Measurements from ENCODE around the gene GLT8D1.
"Not testable (repeated sequence)": the region's sequence is repeated elsewhere in the genome, so short reads cannot be mapped to it uniquely, and the experiment has no call there.

GLT8D1 gene

DNA sequence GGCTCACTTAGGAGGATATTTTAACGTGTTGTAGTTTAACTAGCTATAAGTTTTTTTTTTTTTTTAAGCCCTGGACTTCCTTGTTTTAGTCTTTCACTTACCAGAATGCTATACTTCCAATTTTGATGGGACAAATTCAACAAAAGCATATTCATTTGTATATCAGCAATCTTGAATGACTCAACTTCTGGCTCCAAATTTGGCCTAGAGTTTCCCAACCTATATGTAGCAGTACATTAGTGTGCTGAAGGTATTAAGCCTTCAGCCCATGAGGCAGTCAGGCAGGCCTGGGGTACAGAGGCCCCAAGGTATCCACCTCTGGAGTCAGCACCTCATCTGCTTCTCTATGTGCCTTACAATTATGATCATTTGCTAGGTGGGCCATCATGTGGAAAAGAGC is 25.8 kb downstream of the GLT8D1 start:
- DNase-seq (ENCODE audit: low read depth), result no peak

DNA sequence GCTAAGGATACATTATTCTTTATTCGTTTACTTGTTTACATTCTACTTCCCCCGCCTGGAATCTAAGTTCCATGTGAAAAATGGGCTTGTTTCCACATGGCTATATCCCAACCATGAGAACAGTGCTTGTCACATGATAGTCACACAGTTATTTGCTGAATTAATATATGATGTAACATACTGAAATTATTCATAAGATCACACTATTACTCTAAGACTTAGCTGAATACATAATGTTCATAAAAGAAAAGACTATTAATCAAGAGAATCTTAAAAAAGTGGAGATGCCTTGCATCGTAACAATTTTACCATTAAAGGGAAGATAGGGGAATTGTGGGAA is 26.4 kb downstream of the GLT8D1 start:
- DNase-seq (ENCODE audit: low read depth), result no peak

DNA sequence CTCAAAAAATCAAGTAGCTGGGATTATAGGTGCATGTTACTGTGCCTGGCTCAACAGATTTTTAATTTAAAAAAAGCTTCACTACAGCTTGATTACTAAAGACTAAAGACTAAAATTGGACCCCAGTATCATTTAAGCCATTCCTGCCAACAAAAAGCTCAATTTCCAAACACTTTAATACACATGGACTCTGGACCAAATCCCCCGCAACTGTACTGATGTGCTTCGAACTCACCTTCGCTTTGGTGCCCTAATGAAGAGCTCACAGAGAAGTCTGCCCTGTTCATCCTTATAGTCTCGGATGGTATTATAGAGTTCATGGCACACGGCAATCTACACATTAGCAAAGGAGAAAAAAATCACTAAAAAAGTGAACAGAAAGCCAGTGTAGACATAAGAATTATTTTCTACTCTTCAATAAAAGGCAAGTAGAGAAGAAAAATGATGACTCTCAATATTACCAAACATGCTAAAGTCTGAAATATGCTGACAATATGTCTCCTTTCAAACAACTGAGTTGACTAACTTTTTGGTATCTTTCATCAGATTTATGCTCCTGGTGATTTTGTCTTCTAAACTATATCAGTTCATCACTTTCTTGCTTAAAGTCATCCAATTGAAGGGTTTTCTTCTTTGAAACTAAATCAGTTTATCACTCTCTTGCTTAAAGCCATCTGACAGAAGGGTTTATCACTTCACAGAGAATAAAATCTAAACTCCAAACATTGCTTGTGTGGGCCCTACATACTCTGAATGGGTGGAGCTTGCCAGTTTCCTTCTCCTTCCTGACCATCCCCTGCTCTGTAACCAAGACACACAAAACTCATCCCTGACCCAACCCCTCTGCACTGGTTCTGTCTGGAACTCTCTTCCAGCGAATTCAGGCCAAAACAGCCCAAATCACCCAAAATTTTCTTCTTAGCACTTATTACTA is 27.1 kb downstream of the GLT8D1 start:
- DNase-seq (ENCODE audit: low read depth), result no peak

DNA sequence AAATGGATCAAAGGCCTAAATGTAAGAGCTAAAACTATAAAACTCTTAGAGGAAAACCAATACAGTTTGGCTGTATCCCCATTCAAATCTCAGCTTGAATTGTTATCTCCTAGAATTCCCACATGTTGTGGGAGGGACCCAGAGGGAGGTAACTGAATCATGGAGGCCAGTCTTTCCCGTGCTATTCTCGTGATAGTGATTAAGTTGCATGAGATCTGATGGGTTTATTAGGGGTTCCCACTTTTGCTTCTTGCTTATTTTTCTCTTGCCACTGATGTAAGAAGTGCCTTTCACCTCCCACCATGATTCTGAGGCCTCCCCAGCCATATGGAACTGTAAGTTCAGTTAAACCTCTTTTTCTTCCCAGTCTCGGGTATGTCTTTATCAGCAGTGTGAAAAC is 29.4 kb downstream of the GLT8D1 start:
- DNase-seq (ENCODE audit: low read depth), result not testable (repeated sequence)

DNA sequence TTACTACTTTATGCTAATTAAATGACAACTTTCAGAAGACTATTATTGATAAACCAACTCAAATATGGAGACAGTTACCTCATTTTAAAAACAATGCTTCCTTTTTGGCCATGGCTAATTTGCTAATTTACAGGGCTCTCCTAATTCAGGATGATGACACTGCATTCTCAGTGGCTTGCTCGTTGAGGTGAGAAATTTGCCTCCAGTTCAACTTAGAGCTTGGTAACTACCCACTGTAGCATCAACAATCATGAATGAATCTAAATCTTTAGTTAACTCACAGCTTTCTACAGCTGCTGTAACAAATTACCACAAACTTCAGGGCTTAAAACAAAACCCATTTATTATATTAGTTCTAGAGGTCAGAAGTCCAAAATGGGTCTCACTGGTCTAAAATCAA is 33.9 kb downstream of the GLT8D1 start:
- no peak for DNase-seq (ENCODE audit: low read depth)

DNA sequence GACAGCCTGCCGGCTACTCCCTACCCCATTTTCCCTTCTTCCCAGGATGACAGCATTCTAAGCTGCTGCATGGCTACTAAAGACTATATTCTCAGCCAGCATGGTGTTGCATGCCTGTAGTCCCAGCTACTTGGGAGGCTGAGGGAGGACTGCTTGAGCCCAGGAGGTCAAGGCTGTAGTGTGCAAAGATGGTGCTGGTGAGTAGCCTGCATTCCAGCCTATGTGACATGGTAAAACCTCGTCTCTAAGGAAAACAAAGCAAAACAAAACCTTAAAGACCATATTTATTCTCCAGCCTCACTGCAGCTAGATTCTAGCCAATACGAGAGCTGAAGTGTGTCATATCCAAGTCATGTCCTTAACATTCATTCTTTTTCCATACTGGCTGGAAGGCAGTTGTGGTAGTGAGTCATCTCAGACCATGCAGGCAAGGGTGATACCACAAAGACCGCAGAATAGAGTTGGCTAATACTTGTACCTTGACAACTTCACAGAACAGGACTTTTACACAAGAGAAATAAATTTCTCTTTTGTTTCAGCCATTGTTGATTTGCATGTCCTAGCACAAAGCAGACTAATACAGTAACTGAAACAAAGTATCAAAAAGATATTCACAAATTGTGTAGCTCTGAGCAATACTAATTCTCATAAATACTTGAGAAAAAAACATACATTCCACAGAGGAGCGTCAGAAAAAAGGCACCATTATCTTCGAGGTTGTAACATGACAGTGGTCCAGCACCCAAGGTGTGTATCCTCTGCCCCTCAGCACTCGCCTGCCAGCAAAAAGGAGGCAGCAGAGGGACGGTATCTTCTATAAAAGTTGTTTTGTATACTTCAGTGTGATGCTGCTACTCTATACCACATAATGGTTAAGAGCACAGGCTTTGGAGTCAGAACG is 34.7 kb downstream of the GLT8D1 start:
- DNase-seq (ENCODE audit: low read depth), result peak; percentile 25

DNA sequence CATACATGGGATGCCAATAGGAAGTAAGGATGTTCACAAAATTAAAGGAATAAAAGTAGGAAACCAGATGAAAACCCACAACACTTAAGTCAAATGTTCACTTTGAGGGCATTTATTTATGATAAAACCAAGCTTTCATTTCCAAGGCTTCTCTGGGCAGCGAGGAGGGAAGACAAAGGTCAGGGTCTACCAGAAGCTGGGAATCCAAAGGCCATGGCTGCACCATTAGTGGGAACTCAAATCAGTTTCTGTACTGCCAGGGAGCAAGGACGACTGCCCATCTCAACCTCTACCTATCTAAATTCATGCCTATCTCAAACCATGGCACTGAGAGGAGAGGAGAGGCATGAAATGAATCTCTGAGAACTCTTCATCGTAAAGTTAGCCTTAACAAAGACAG is 42.5 kb downstream of the GLT8D1 start:
- no peak for DNase-seq (ENCODE audit: low read depth)

DNA sequence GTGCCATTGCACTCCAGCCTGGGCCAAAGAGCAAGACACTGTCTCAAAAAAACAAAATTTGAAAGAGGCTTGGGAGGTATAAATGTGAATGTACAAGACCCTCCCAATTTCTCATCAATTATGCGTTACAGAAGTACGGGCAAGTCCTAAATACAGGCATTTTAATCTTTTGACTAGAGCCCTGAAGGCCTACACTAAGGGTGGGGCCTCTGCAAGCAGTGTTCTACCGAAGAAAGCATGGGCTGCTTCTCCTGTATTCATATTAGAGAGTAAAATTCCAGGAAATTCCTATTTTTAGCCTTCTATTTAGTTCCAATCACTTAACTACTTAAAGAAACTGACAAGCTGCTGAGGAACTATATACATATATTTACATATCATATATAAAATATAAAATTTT is 45.5 kb downstream of the GLT8D1 start:
- DNase-seq (ENCODE audit: low read depth), result no peak

DNA sequence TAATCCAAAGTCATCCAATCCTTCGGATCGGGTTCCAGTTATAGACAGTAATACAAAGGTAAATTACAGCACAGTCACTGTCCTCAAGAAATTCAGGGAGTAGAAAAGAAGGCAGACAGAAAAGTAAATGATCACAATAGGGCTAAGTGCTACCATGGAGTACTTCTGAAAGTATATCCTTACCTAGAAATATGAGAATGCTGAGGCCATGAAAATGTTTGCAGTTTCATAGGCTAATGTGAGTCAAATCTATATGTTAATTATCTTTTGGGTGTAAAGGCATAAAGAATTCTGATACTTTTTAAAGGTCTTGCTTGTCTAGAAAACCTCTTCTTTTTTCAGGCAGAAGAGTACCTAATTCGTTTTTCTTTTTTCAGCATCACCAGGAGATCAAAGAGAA is 49.7 kb downstream of the GLT8D1 start:
- DNase-seq (ENCODE audit: low read depth), result no peak

DNA sequence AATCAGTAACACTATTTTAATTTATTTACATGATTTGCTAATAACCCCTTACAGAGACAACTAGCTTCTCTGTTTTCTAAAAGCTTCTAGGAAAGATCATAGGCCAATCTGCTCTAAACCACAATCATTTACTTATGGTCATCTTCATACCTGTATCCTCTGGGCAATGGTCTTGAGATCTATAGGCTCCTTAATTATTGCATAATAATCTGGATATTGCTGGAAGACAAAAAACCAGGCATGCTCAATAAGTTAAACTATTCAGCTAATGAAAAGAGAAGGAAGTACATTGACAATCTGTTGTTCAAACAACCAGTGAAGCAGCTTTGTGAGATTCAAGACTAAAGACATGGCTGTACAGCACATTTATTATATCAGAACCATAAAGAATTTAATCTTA is 54.0 kb downstream of the GLT8D1 start:
- DNase-seq (ENCODE audit: low read depth), result no peak

DNA sequence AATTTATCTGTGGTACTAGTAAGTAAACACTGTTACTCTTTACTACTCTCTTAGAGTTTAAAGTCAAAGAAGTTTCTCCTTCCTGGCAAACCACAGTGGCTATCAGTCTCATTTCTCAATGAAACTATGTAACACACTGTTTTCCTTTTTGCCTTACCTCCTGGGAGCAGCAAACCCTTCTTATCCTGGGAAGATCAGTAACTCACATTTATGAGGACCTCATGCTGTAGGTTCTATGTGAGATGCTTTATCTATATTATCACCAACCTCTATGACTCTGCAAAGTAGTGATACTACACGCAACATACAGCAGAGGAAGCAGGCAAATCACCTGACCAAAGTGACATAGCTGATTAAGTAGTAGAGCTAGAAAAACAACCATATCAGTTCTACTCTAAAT is 55.2 kb downstream of the GLT8D1 start:
- DNase-seq (ENCODE audit: low read depth), result no peak

DNA sequence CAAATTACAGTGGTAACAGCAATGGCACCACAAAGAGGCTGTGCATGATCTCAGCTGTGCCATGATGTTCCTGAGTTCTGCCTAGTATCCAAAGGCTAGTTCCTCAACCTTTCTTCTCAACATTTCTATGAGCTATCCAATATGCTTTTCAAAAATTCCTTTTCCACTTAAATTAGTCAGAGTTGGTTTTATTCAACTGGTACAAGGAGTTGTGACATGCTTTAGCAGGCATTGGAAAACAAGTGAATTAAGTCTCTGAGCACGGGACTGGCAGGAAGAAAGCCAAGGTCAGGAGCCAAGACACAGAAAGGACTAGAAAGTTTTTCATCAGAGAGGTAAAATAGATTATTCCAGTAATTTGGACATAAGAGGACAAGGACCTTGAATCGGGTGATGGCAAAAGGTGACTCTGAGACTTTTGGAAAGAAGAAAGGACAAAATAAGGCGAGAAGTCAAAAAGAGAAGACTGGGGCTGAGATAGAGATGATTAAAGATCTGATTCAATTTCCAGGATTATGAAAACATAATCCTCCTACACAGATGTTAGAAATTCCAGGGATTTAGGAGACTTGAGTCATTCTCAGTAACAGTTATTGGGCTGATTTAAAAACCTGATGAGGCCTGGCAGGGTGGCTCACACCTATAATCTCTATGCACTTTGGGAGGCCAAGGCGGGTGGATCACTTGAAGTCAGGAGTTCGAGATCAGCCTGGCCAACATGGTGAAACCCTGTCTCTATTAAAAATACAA is 56.0 kb downstream of the GLT8D1 start:
- DNase-seq (ENCODE audit: low read depth), result no peak

DNA sequence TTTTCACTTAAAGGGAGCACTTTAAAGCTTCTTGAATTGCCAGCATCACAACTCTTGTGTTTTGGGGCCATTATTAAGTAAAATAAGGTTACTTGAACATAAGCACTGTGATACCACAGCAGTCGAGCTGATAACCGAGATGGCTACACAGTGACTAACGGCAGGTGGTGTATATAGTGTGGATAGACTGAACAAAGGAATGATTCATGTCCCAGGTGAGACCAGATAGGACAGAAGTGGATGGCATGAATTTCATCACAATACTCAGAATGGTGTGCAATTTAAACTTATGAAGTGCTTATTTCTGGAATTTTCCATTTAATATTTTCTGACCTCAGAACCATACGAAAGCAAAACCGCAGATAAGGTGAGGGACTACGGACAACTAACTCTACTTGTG is 60.0 kb downstream of the GLT8D1 start:
- DNase-seq (ENCODE audit: low read depth), result no peak
